IPS DF 19.7 (cell line): ENCODE results near the gene EXOSC7.
"Not testable (repeated sequence)": the region's sequence is repeated elsewhere in the genome, so short reads cannot be mapped to it uniquely, and the experiment has no call there.

Experiments
- DNase-seq: peaks from one replicate; pipeline ENCODE4 v3.0.0-alpha.2; 2013; ENCODE audit warnings: low read depth, low spot score

Gene EXOSC7

GRCh38 chr3:44962621-44963393, 13.2 kb upstream of the EXOSC7 start:
- DNase-seq = no peak

- no peak for DNase-seq
Measured at GRCh38 chr3:44963571-44964325, 12.3 kb upstream of the EXOSC7 start.

- DNase-seq = no peak
Measured at GRCh38 chr3:44965165-44965564, 10.9 kb upstream of the EXOSC7 start.

GRCh38 chr3:44966795-44967278, 9.2 kb upstream of the EXOSC7 start:
- DNase-seq = no peak

- no peak for DNase-seq
Measured at GRCh38 chr3:44968447-44968858, 7.6 kb upstream of the EXOSC7 start.

GRCh38 chr3:44969154-44969827, 6.8 kb upstream of the EXOSC7 start:
- no peak for DNase-seq

GRCh38 chr3:44969828-44970179, 6.2 kb upstream of the EXOSC7 start:
- no peak for DNase-seq

- no peak for DNase-seq
Measured at GRCh38 chr3:44970926-44971490, 5.0 kb upstream of the EXOSC7 start.

- DNase-seq = no peak
Measured at GRCh38 chr3:44974416-44974815, 1.6 kb upstream of the EXOSC7 start.

GRCh38 chr3:44981220-44981619, 5.2 kb downstream of the EXOSC7 start:
- no peak for DNase-seq

GRCh38 chr3:44981751-44982150, 5.7 kb downstream of the EXOSC7 start:
- no peak for DNase-seq

- DNase-seq = no peak
Measured at GRCh38 chr3:44982817-44983216, 6.8 kb downstream of the EXOSC7 start.

- DNase-seq = no peak
Measured at GRCh38 chr3:44983484-44983941, 7.5 kb downstream of the EXOSC7 start.

- no peak for DNase-seq
Measured at GRCh38 chr3:44984335-44984734, 8.3 kb downstream of the EXOSC7 start.

- not testable (repeated sequence) for DNase-seq
Measured at GRCh38 chr3:44986330-44986729, 10.3 kb downstream of the EXOSC7 start.

GRCh38 chr3:44987332-44987731, 11.3 kb downstream of the EXOSC7 start:
- DNase-seq = no peak

- no peak for DNase-seq
Measured at GRCh38 chr3:44988073-44988472, 12.0 kb downstream of the EXOSC7 start.

- no peak for DNase-seq
Measured at GRCh38 chr3:44989141-44989540, 13.1 kb downstream of the EXOSC7 start.

GRCh38 chr3:44989636-44990373, 13.8 kb downstream of the EXOSC7 start:
- DNase-seq = no peak

GRCh38 chr3:44991326-44991725, 15.3 kb downstream of the EXOSC7 start:
- DNase-seq = no peak
